K562 (cell line): Measurements from ENCODE around the gene CD300H. TPM values are rescaled to one million over a fixed set of nuclear protein-coding genes. Genes with fewer than 3 reads are reported as not detected.
A peak's percentile ranks its signal among the peaks of the same experiment; 100 is the strongest.

ENCODE experiments used
- ATAC-seq: fragments of 200-7000 bp; cut with Tn5 transposase; 3 replicates; pipeline ENCODE4 v1.9.1; 2020; ENCODE audit warnings: moderate library complexity
- BruUV-seq: library from RNA; stranded (reverse); fragments of 400-500 nt; replicated peaks from 2 replicates; lab custom pipeline; 2021; lab: Mats Ljungman, UMichigan
- CTCF ChIA-PET: fragments of 300-600 bp; formaldehyde crosslinking; extraction: SDS; loops from one replicate; lab custom pipeline; 2021; ENCODE audit warnings: low intra/inter-chr PET ratio; lab: Yijun Ruan, JAX
- POLR2A ChIA-PET: fragments of 300-600, 350-650 bp; sonication (Branson Sonifier 250); formaldehyde crosslinking; extraction: SDS; loops from one replicate; lab custom pipeline; 2021; ENCODE audit warnings: antibody characterized with exemption, inconsistent platforms; lab: Yijun Ruan, JAX
- DNase-seq, 4 experiments: peaks; one replicate each; pipeline versions ENCODE4 v3.0.0 to v3.0.0-alpha.2; 2011 to 2018; ENCODE audit warnings: low spot score in 3 of 4, mixed read lengths in 3 of 4; ENCODE audit errors: extremely low read depth in 1 of 4
- FAIRE-seq: peaks from 2 replicates; lab custom pipeline; 2011; peaks lifted over from hg19 to GRCh38; lab: Jason Lieb, UNC
- H2AFZ ChIP-seq: 2 replicates; pipeline ENCODE4 v1.6.0; 2011; ENCODE audit warnings: low read depth, low read length, control low read depth, inconsistent platforms
- H3K27ac ChIP-seq: fragments of 200-600 bp; 3 replicates; pipeline ENCODE4 v1.8.0; 2011; ENCODE audit warnings: low read depth, mild to moderate bottlenecking, control low read depth, inconsistent platforms, low read length, moderate library complexity, mixed read lengths; ENCODE audit errors: extremely low read depth
- H3K27me3 ChIP-seq, 2 experiments: fragments of 300-600 bp in 1 of 2; 2 replicates in 1 of 2; 3 replicates in 1 of 2; pipeline versions ENCODE4 v1.6.0 to v1.8.0; 2011; ENCODE audit warnings: inconsistent platforms in 2 of 2, low read length in 2 of 2, mild to moderate bottlenecking in 1 of 2, mixed read lengths in 1 of 2, moderate library complexity in 1 of 2; ENCODE audit not compliant: control insufficient read depth in 2 of 2, insufficient read depth in 2 of 2
- H3K36me3 ChIP-seq: fragments of 300-600 bp; 3 replicates; pipeline ENCODE4 v1.8.0; 2011; ENCODE audit warnings: mild to moderate bottlenecking, low read length, inconsistent platforms; ENCODE audit not compliant: control insufficient read depth, insufficient read depth
- H3K4me1 ChIP-seq, 2 experiments: fragments of 200-600 bp in 1 of 2; replicated peaks in 1 of 2; 2 replicates in 1 of 2; 3 replicates in 1 of 2; pipeline versions ENCODE4 v1.5.1 to v1.8.0; 2011; ENCODE audit warnings: inconsistent platforms in 2 of 2, low read length in 2 of 2, mild to moderate bottlenecking in 1 of 2, mixed read lengths in 1 of 2, moderate library complexity in 1 of 2; ENCODE audit not compliant: control insufficient read depth in 2 of 2, insufficient read depth in 2 of 2
- H3K4me2 ChIP-seq: 2 replicates; pipeline ENCODE4 v1.6.1; 2011; ENCODE audit warnings: low read length, control low read depth, inconsistent platforms, mixed read lengths; ENCODE audit not compliant: insufficient read depth
- H3K4me3 ChIP-seq: fragments of 200-600 bp; sonication (generic), shearing (Covaris generic); 2 replicates; pipeline ENCODE4 v1.5.1; 2016; ENCODE audit warnings: control low read depth, inconsistent platforms
- H3K79me2 ChIP-seq: fragments of 200-600 bp; 3 replicates; pipeline ENCODE4 v1.8.0; 2011; ENCODE audit warnings: low read length, inconsistent platforms; ENCODE audit not compliant: control insufficient read depth, insufficient read depth
- H3K9ac ChIP-seq, 2 experiments: 2 replicates each; pipeline versions ENCODE4 v1.6.0 to v1.6.1; 2011; ENCODE audit warnings: low read depth in 2 of 2, low read length in 2 of 2, control low read depth in 1 of 2, inconsistent platforms in 1 of 2, mild to moderate bottlenecking in 1 of 2, mixed read lengths in 1 of 2; ENCODE audit not compliant: insufficient read depth in 1 of 2
- H3K9me1 ChIP-seq: one replicate; pipeline ENCODE4 v1.6.0; 2011; ENCODE audit warnings: inconsistent platforms, mild to moderate bottlenecking, low read length, moderate library complexity; ENCODE audit not compliant: control insufficient read depth, insufficient read depth
- H3K9me3 ChIP-seq: replicated peaks from 2 replicates; pipeline ENCODE4 v1.5.1; 2011; ENCODE audit warnings: low read depth, low read length, inconsistent platforms; ENCODE audit not compliant: control insufficient read depth, insufficient read depth
- H4K20me1 ChIP-seq: replicated peaks from 2 replicates; pipeline ENCODE4 v1.6.1; 2011; ENCODE audit warnings: low read length, inconsistent platforms, mixed read lengths; ENCODE audit not compliant: control insufficient read depth, insufficient read depth
- SMARCB1 ChIP-seq: IDR thresholded peaks from 2 replicates; pipeline ENCODE4 v1.6.1; 2011; ENCODE audit warnings: improper control_type of control experiment, low read depth; ENCODE audit not compliant: insufficient read length
- ZNF384 ChIP-seq: IDR thresholded peaks from 2 replicates; pipeline ENCODE4 v1.6.1; 2012; ENCODE audit warnings: low read depth, low read length, improper control_type of control experiment
- ZNF655 ChIP-seq: fragments of 250-450 bp; sonication (Bioruptor Pico); IDR thresholded peaks from 2 replicates; pipeline ENCODE4 v1.5.0; 2021
- WGBS: fragments of 100-300 bp; shearing (Covaris generic); methylation state at CpG from one replicate; pipeline ENCODE4 v1.1.6; 2016; ENCODE audit warnings: low coverage, mixed read lengths; ENCODE audit not compliant: insufficient coverage; ENCODE audit errors: missing lambda C conversion rate; 5-methylcytosine and 5-hydroxymethylcytosine counted together
- in situ Hi-C: fragments of 300-500 bp; cut with MboI; formaldehyde crosslinking; loops from 4 replicates; pipeline ENCODE4 v1.15.0; 2018; ENCODE audit warnings: inconsistent platforms, mixed read lengths
- intact Hi-C: fragments of 100-400 bp; cut with micrococcal nuclease; formaldehyde crosslinking; loops from 2 replicates; pipeline ENCODE4 v1.14.2; 2022
- polyA plus RNA-seq, 8 experiments: library from polyadenylated mRNA; depleted of rRNA in 4 of 8; stranded (reverse) in 5 of 8; unstranded in 3 of 8; fragments of >200 nt; fragmentation: Nextera tagmentation in 2 of 8; fragmentation: Illumina TruSeq in 1 of 8; extraction: Ambion mirVana in 2 of 8; extraction: Trizol in 1 of 8; gene quantifications; 2 replicates each; pipeline versions ENCODE4 v1.2.1 to v1.2.3, GENCODE V29; 2011 to 2014; ENCODE audit warnings: inconsistent platforms in 1 of 8, missing spikeins in 1 of 8
- total RNA-seq, 7 experiments: library from RNA; depleted of rRNA in 6 of 7; stranded (reverse); fragments of >200 nt in 6 of 7; fragmentation: Illumina TruSeq in 2 of 7; extraction: Trizol in 2 of 7; gene quantifications; 2 replicates each; pipeline versions ENCODE4 v1.2.1 to v1.2.3, GENCODE V29; 2011 to 2021; ENCODE audit warnings: low replicate concordance in 1 of 7
- TF ChIP-seq, protein P1 (sequence below): IDR thresholded peaks from 2 replicates; pipeline ENCODE4 v1.6.1; 2016; ENCODE audit warnings: missing genetic modification characterization, missing compliant biosample characterization

CD300H gene
- total and polyA plus RNA-seq, 9 of the 15 experiments (the other 6 are each of a cell fraction or from before 2014, with no cell fraction given) = not detected

DNA sequence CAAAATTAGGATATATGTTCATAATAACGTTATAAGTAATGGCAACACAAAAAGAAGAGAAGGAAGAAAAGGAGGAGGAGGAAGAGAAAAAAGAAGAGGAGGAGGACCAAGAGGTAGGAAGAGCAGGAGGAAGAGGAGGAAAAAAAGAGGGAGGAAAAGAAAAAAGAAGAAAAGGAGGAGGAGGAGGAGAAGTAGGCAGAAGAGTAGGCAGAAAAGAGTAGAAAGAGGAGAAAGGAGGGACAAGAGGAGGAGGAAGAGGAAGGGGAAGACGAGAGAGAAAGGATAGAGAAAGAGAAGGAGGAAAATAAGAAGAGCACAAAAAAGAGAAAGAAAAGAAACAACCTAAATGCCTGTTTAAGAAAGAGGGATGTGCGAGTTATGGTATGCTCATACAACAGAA lies 30.4 kb downstream of the CD300H start:
- Histone ChIP-seq H3K9me3 (no peaks in the 10 kb centered on the region), H3K4me2 (no peak overlapping the region), H2AFZ (no peak overlapping the region), H3K9ac (no peak overlapping the region), H3K36me3 (no peaks in the 10 kb centered on the region), H3K79me2 (no peaks in the 10 kb centered on the region), H4K20me1 (no peaks in the 10 kb centered on the region; the same call in 1 of the 2 replicates), H3K27ac (no peak overlapping the region), H3K4me3 (no peak overlapping the region), H3K27me3 (peaks cover 0 to 30% of the 10 kb centered on the region in 2 experiments; a peak in 4 of 5 replicates), H3K9me1 (no peaks in the 10 kb centered on the region), H3K4me1 (no peaks in the 10 kb centered on the region)
- 6% methylated on average over 2 of the region's 3 CpGs for WGBS
- CTCF ChIA-PET = interaction anchor here (1.0 kb wide), 1 partner anchor 43 kb away, joined by 3 read pairs; no protein-coding TSS in a partner anchor
- FAIRE-seq (no peak), ATAC-seq (no peak), DNase-seq (no peak)
- BruUV-seq = no TSS peak
- intact Hi-C loops (no loop called here), in situ Hi-C loops (no loop called here)
- TF ChIP-seq ZNF655 (CRISPR knock-in tag) = no peak
- no peak for TF ChIP-seq SMARCB1
- TF ChIP-seq, protein P1, sequence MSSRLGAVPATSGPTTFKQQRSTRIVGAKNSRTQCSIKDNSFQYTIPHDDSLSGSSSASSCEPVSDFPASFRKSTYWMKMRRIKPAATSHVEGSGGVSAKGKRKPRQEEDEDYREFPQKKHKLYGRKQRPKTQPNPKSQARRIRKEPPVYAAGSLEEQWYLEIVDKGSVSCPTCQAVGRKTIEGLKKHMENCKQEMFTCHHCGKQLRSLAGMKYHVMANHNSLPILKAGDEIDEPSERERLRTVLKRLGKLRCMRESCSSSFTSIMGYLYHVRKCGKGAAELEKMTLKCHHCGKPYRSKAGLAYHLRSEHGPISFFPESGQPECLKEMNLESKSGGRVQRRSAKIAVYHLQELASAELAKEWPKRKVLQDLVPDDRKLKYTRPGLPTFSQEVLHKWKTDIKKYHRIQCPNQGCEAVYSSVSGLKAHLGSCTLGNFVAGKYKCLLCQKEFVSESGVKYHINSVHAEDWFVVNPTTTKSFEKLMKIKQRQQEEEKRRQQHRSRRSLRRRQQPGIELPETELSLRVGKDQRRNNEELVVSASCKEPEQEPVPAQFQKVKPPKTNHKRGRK (tag) = peak; percentile 91
- TF ChIP-seq ZNF384 = no peak
- POLR2A ChIA-PET = no interaction called here
